Stimulated activated CD8-positive, alpha-beta memory T cell treated with anti-CD3 and anti-CD28 coated beads, Interleukin-12 subunit alpha, Interleukin-12 subunit beta, amount 100 ng/mL, for 24 hours (primary cell): ENCODE data around the gene ATG13.
"Not testable (repeated sequence)": the region's sequence is repeated elsewhere in the genome, so short reads cannot be mapped to it uniquely, and the experiment has no call there.

Experiments used
- DNase-seq: peaks from one replicate; pipeline ENCODE4 v3.0.0-alpha.2; 2020; ENCODE audit errors: extremely low read depth

Gene ATG13

GRCh38 chr11:46617134-46617971, at the start of gene ATG13, which contains the start of gene HARBI1:
ATG13 (plus strand) TSS chr11:46617553; CDS start chr11:46644292, 26,739 bp downstream.
HARBI1 (minus strand) TSS chr11:46617227; CDS start chr11:46616237, 990 bp downstream.
- peak; percentile 86 for DNase-seq

- DNase-seq, result no peak
Observed at GRCh38 chr11:46570790-46571398, 46.5 kb upstream of the ATG13 start.

- DNase-seq, result no peak
Observed at GRCh38 chr11:46574656-46575055, 42.7 kb upstream of the ATG13 start.

GRCh38 chr11:46577058-46577457, 40.3 kb upstream of the ATG13 start:
- DNase-seq, result no peak

GRCh38 chr11:46582588-46582987, 34.8 kb upstream of the ATG13 start:
- no peak for DNase-seq

- DNase-seq, result not testable (repeated sequence)
Observed at GRCh38 chr11:46583513-46583912, 33.8 kb upstream of the ATG13 start.

- no peak for DNase-seq
Observed at GRCh38 chr11:46588131-46588530, 29.2 kb upstream of the ATG13 start.

- no peak for DNase-seq
Observed at GRCh38 chr11:46588915-46589314, 28.4 kb upstream of the ATG13 start.

- no peak for DNase-seq
Observed at GRCh38 chr11:46590740-46591605, 26.4 kb upstream of the ATG13 start.

- DNase-seq, result peak; percentile 51
Observed at GRCh38 chr11:46593550-46594373, 23.6 kb upstream of the ATG13 start, which contains the start of gene AMBRA1. AMBRA1 (minus strand) TSS chr11:46594023; CDS start chr11:46548380, 45,643 bp downstream.

GRCh38 chr11:46594374-46594700, 23.0 kb upstream of the ATG13 start:
- DNase-seq, result no peak

GRCh38 chr11:46594785-46595184, 22.6 kb upstream of the ATG13 start:
- DNase-seq, result no peak

- DNase-seq, result no peak
Observed at GRCh38 chr11:46597155-46597554, 20.2 kb upstream of the ATG13 start.

GRCh38 chr11:46597609-46598219, 19.6 kb upstream of the ATG13 start:
- DNase-seq, result no peak

GRCh38 chr11:46599340-46600193, 17.8 kb upstream of the ATG13 start:
- DNase-seq, result no peak

- DNase-seq, result no peak
Observed at GRCh38 chr11:46600194-46600960, 17.0 kb upstream of the ATG13 start.

GRCh38 chr11:46601129-46601528, 16.2 kb upstream of the ATG13 start:
- DNase-seq, result no peak

- DNase-seq, result no peak
Observed at GRCh38 chr11:46603704-46604308, 13.5 kb upstream of the ATG13 start.

- no peak for DNase-seq
Observed at GRCh38 chr11:46604796-46605195, 12.6 kb upstream of the ATG13 start.
